Spleen (tissue), 7 donors: ENCODE results near the gene RASSF1.

Experiments used
- CTCF ChIP-seq, 11 experiments: fragments of 200-600 bp in 7 of 11; fragments of 450-650 bp in 4 of 11; sonication (generic) in 4 of 11; IDR thresholded peaks in 8 of 11; conservative IDR thresholded peaks in 3 of 11; 1 replicate in 7 of 11; 2 replicates in 4 of 11; pipeline versions ENCODE4 v1.4.0 to v1.8.0; 2016 to 2021; ENCODE audit warnings: antibody characterized with exemption in 11 of 11, inconsistent platforms in 4 of 11, mild to moderate bottlenecking in 1 of 11
- POLR2A ChIP-seq, 3 donors: fragments of 450-650 bp; IDR thresholded peaks; one replicate each; pipeline ENCODE4 v1.5.1; 2017; ENCODE audit warnings: antibody characterized with exemption in 3 of 3, mild to moderate bottlenecking in 1 of 3
- POLR2AphosphoS5 ChIP-seq, 3 donors: sonication (generic); formaldehyde crosslinking; IDR thresholded peaks; one replicate each; pipeline ENCODE4 v1.5.1; 2017; ENCODE audit warnings: antibody characterized with exemption in 3 of 3
- donor health status: DM: no; HTN: no; CAD: no; lungs with moderate emphysema.
- donor health status: DM: no; HTN: no; CAD: no.
- donor health status: DM: no; HTN: no; CAD: no.

GRCh38 chr3:50290161-50290641 is 50.4 kb downstream of the RASSF1 start:
- no peak for TF ChIP-seq POLR2A (IDR thresholded peaks at IDR 0.05)
- TF ChIP-seq CTCF (IDR thresholded peaks at IDR 0.05 in 8 of 11, conservative IDR thresholded peaks at IDR 0.05 in 3 of 11), result no peak
- no peak for TF ChIP-seq POLR2AphosphoS5 (IDR thresholded peaks at IDR 0.05)
